Calu3 (cell line): ENCODE results near the gene GLIPR1L1. TPM values are rescaled to one million over a fixed set of nuclear protein-coding genes. Genes with fewer than 3 reads are reported as not detected.

ENCODE experiments used
- BruUV-seq: library from RNA; stranded (reverse); fragments of 400-500 nt; replicated peaks from 2 replicates; lab custom pipeline; 2021; lab: Mats Ljungman, UMichigan
- CTCF ChIA-PET: fragments of 300-600 bp; sonication (Branson Sonifier 250); formaldehyde crosslinking; loops from one replicate; lab custom pipeline; 2022; ENCODE audit warnings: antibody characterized with exemption; lab: Charles Lee
- DNase-seq: peaks from one replicate; pipeline ENCODE4 v3.0.0; 2022
- H3K27ac Mint-ChIP-seq: one replicate; pipeline ENCODE4 v1.8.0; 2022; ENCODE audit warnings: mixed read lengths; ENCODE audit not compliant: unreplicated experiment
- H3K27me3 Mint-ChIP-seq: one replicate; pipeline ENCODE4 v1.8.0; 2022; ENCODE audit warnings: mixed read lengths; ENCODE audit not compliant: unreplicated experiment
- H3K36me3 Mint-ChIP-seq: one replicate; pipeline ENCODE4 v1.8.0; 2022; ENCODE audit warnings: mild to moderate bottlenecking, moderate library complexity, mixed read lengths; ENCODE audit not compliant: insufficient read depth, unreplicated experiment
- H3K4me1 Mint-ChIP-seq: one replicate; pipeline ENCODE4 v1.8.0; 2022; ENCODE audit warnings: mild to moderate bottlenecking, low read depth, mixed read lengths; ENCODE audit not compliant: unreplicated experiment
- H3K4me3 Mint-ChIP-seq: one replicate; pipeline ENCODE4 v1.8.0; 2022; ENCODE audit warnings: mild to moderate bottlenecking, low read depth, moderate library complexity, mixed read lengths; ENCODE audit not compliant: unreplicated experiment
- H3K9me3 Mint-ChIP-seq: one replicate; pipeline ENCODE4 v1.8.0; 2022; ENCODE audit warnings: low read depth, mixed read lengths; ENCODE audit not compliant: unreplicated experiment
- CTCF ChIP-seq: fragments of 200-600 bp; IDR thresholded peaks from one replicate; pipeline ENCODE4 v1.8.0; 2022; ENCODE audit warnings: antibody characterized with exemption; ENCODE audit not compliant: unreplicated experiment
- intact Hi-C: fragments of 100-400 bp; cut with micrococcal nuclease; formaldehyde crosslinking; loops from one replicate; pipeline ENCODE4 v1.10.0; 2022; ENCODE audit not compliant: unreplicated experiment
- total RNA-seq: library from RNA; stranded (reverse); gene quantifications from 2 replicates; pipeline ENCODE4 v1.2.3, GENCODE V29; 2022

GLIPR1L1 gene
- total RNA-seq, 1 experiment from 2014 or later: not detected

GRCh38 chr12:75317784-75318183 is 16.7 kb upstream of the GLIPR1L1 start:
- CTCF ChIA-PET: no interaction called here

GRCh38 chr12:75322464-75322863 is 12.0 kb upstream of the GLIPR1L1 start:
- BruUV-seq: no TSS peak
- H3K36me3 Mint-ChIP-seq: no peaks in the 10 kb centered on the region
- no peaks in the 10 kb centered on the region for H3K9me3 Mint-ChIP-seq
- TF ChIP-seq CTCF: no peak
- H3K27ac Mint-ChIP-seq: no peak overlapping the region
- H3K4me1 Mint-ChIP-seq: peaks cover 8% of the 10 kb centered on the region
- H3K4me3 Mint-ChIP-seq: no peak overlapping the region
- H3K27me3 Mint-ChIP-seq: no peaks in the 10 kb centered on the region
- intact Hi-C loops: no loop called here
- DNase-seq: no peak
- CTCF ChIA-PET: no interaction called here

More at GRCh38 chr12:75317784-75318183, 16.7 kb upstream of the GLIPR1L1 start:
- Mint-ChIP-seq H3K4me3 (no peak overlapping the region), H3K27ac (no peak overlapping the region), H3K27me3 (no peaks in the 10 kb centered on the region), H3K9me3 (no peaks in the 10 kb centered on the region), H3K36me3 (no peaks in the 10 kb centered on the region), H3K4me1 (peaks cover 8% of the 10 kb centered on the region)
- intact Hi-C loops: no loop called here
- no peak for TF ChIP-seq CTCF
- BruUV-seq: no TSS peak
- DNase-seq: no peak

GRCh38 chr12:75323663-75324062 is 10.8 kb upstream of the GLIPR1L1 start:
- Mint-ChIP-seq H3K4me3 (no peak overlapping the region), H3K27me3 (no peaks in the 10 kb centered on the region), H3K9me3 (no peaks in the 10 kb centered on the region), H3K27ac (no peak overlapping the region), H3K36me3 (no peaks in the 10 kb centered on the region), H3K4me1 (peaks cover 2% of the 10 kb centered on the region)
- intact Hi-C loops: no loop called here
- CTCF ChIA-PET: no interaction called here
- TF ChIP-seq CTCF: no peak
- DNase-seq: no peak
- BruUV-seq: no TSS peak

- no peaks in the 10 kb centered on the region for H3K9me3 Mint-ChIP-seq
- intact Hi-C loops: no loop called here
- BruUV-seq: no TSS peak
- H3K27me3 Mint-ChIP-seq: no peaks in the 10 kb centered on the region
- CTCF ChIA-PET: no interaction called here
- no peaks in the 10 kb centered on the region for H3K4me1 Mint-ChIP-seq
- no peak for TF ChIP-seq CTCF
- no peak overlapping the region for H3K27ac Mint-ChIP-seq
- no peak overlapping the region for H3K4me3 Mint-ChIP-seq
- peaks cover 10% of the 10 kb centered on the region for H3K36me3 Mint-ChIP-seq
- DNase-seq: no peak
Observed at GRCh38 chr12:75327642-75328041, 6.8 kb upstream of the GLIPR1L1 start.
